Measurements from ENCODE around the gene OR1C1.
"Not testable (repeated sequence)": the region's sequence is repeated elsewhere in the genome, so short reads cannot be mapped to it uniquely, and the experiment has no call there.

The OR1C1 gene

GRCh38 chr1:247713753-247714152 lies 46.6 kb downstream of the OR1C1 start:
- H3K4me3 ChIP-seq (ENCODE audit: control insufficient read depth, low read depth, low read length) = no peak overlapping the region
- DNase-seq (ENCODE audit: low read depth) = no peak
- TF ChIP-seq CTCF (conservative IDR thresholded peaks at IDR 0.05; ENCODE audit: control insufficient read depth, insufficient read depth, low read depth, low read length) = no peak

GRCh38 chr1:247710681-247711080 lies 49.7 kb downstream of the OR1C1 start:
- DNase-seq (ENCODE audit: low read depth); H3K4me3 ChIP-seq (ENCODE audit: control insufficient read depth, low read depth, low read length): not testable (repeated sequence)

Measured in fibroblast of mammary gland (primary cell).